RWPE2 (cell line): Measurements from ENCODE around the gene ZIC4.

ENCODE experiments used
- ATAC-seq: fragments of 200-7000 bp; cut with Tn5 transposase; 3 replicates; pipeline ENCODE4 v1.9.1; 2021; ENCODE audit warnings: low read depth
- DNase-seq: peaks from one replicate; pipeline ENCODE4 v3.0.0-alpha.2; 2020; ENCODE audit warnings: low spot score
- H3K27ac ChIP-seq: fragments of 450-650 bp; 2 replicates; pipeline ENCODE4 v1.5.1; 2017; ENCODE audit warnings: mild to moderate bottlenecking; ENCODE audit not compliant: poor library complexity, severe bottlenecking
- H3K27me3 ChIP-seq: fragments of 250-450 bp; sonication (Bioruptor Pico); 2 replicates; pipeline ENCODE4 v1.5.1; 2021; ENCODE audit warnings: mild to moderate bottlenecking, moderate library complexity; ENCODE audit not compliant: insufficient read depth, poor library complexity, severe bottlenecking
- H3K36me3 ChIP-seq: fragments of 250-450 bp; sonication (Bioruptor Pico); 2 replicates; pipeline ENCODE4 v1.5.1; 2020; ENCODE audit warnings: low read depth, mild to moderate bottlenecking, moderate library complexity
- H3K4me1 ChIP-seq: fragments of 250-450 bp; sonication (Bioruptor Pico); 2 replicates; pipeline ENCODE4 v1.5.1; 2021; ENCODE audit warnings: mild to moderate bottlenecking, moderate library complexity; ENCODE audit not compliant: insufficient read depth, poor library complexity, severe bottlenecking
- H3K4me3 ChIP-seq: fragments of 250-450 bp; sonication (Bioruptor Pico); 2 replicates; pipeline ENCODE4 v1.5.1; 2021; ENCODE audit warnings: mild to moderate bottlenecking, moderate library complexity; ENCODE audit not compliant: severe bottlenecking
- H3K9me3 ChIP-seq: fragments of 250-450 bp; sonication (Bioruptor Pico); 2 replicates; pipeline ENCODE4 v1.5.1; 2021; ENCODE audit warnings: mild to moderate bottlenecking, moderate library complexity; ENCODE audit not compliant: severe bottlenecking
- TF ChIP-seq, protein P1 (sequence below): fragments of 450-650 bp; IDR thresholded peaks from one replicate; pipeline ENCODE4 v1.5.1; 2017; ENCODE audit warnings: mild to moderate bottlenecking, moderate library complexity; ENCODE audit not compliant: poor library complexity, severe bottlenecking

The ZIC4 gene

DNA sequence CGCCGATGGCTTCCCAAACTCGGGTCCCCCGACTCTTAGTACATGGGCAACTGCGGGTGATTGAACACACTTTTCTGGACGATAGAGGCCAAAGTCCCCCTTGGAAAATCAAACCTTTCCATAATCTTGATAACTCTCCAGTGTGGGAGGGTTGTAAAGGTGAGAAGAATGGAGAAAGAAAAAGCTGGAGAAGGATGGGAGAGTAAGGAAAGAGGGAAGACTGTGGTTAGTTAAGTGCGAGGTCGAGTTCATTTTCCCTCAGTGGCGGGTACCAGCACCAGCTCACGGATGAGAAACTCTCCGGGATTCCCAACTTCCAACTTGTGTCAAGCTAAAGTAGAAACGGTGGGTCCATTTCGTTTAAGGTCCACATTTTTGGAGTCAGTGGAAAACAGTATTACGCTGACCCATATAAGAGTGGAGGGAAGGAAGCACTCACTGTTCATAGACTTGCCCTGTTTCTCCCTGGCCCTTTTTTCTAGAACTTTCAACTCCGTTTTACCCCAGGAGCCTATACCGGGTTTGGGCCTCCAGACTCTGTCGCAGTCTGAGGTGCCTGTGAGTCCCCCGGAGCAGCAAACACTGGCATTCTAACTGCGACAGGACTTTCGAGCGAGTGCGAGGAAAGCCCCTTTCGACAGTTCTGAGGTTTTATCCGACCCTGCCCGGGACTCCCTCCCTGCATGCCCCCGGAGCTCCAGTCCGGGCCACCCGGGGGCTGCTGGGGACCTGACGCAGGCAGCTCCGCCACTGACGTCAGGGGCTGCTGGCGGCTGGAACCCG, 17.6 kb upstream of the ZIC4 start:
- Histone ChIP-seq H3K27ac (no peak overlapping the region), H3K4me3 (no peak overlapping the region), H3K36me3 (no peaks in the 10 kb centered on the region), H3K9me3 (no peaks in the 10 kb centered on the region), H3K27me3 (peaks cover 98% of the 10 kb centered on the region), H3K4me1 (no peaks in the 10 kb centered on the region)
- ATAC-seq (no peak), DNase-seq (no peak)
- TF ChIP-seq, protein P1, sequence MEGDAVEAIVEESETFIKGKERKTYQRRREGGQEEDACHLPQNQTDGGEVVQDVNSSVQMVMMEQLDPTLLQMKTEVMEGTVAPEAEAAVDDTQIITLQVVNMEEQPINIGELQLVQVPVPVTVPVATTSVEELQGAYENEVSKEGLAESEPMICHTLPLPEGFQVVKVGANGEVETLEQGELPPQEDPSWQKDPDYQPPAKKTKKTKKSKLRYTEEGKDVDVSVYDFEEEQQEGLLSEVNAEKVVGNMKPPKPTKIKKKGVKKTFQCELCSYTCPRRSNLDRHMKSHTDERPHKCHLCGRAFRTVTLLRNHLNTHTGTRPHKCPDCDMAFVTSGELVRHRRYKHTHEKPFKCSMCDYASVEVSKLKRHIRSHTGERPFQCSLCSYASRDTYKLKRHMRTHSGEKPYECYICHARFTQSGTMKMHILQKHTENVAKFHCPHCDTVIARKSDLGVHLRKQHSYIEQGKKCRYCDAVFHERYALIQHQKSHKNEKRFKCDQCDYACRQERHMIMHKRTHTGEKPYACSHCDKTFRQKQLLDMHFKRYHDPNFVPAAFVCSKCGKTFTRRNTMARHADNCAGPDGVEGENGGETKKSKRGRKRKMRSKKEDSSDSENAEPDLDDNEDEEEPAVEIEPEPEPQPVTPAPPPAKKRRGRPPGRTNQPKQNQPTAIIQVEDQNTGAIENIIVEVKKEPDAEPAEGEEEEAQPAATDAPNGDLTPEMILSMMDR, result no peak

DNA sequence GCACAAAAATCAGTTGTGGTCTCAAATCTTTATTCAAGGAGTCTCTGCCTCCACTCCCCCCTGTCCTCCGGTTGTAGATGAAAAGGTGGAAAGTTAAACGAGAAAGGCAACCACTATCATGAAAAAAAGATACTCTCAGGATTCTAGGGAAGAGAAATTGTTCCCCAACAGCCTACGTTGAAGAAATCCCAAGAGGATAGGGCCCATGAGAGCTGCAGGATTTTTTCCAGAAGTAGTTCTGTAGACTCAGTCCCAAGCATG, 17.1 kb upstream of the ZIC4 start:
- H3K27me3 ChIP-seq, result peaks cover 98% of the 10 kb centered on the region
- no peak for DNase-seq
- H3K9me3 ChIP-seq, result no peaks in the 10 kb centered on the region
- ATAC-seq, result no peak
- H3K4me3 ChIP-seq, result no peak overlapping the region
- H3K27ac ChIP-seq, result no peak overlapping the region
- TF ChIP-seq, protein P1, result no peak
- H3K36me3 ChIP-seq, result no peaks in the 10 kb centered on the region
- H3K4me1 ChIP-seq, result no peaks in the 10 kb centered on the region

DNA sequence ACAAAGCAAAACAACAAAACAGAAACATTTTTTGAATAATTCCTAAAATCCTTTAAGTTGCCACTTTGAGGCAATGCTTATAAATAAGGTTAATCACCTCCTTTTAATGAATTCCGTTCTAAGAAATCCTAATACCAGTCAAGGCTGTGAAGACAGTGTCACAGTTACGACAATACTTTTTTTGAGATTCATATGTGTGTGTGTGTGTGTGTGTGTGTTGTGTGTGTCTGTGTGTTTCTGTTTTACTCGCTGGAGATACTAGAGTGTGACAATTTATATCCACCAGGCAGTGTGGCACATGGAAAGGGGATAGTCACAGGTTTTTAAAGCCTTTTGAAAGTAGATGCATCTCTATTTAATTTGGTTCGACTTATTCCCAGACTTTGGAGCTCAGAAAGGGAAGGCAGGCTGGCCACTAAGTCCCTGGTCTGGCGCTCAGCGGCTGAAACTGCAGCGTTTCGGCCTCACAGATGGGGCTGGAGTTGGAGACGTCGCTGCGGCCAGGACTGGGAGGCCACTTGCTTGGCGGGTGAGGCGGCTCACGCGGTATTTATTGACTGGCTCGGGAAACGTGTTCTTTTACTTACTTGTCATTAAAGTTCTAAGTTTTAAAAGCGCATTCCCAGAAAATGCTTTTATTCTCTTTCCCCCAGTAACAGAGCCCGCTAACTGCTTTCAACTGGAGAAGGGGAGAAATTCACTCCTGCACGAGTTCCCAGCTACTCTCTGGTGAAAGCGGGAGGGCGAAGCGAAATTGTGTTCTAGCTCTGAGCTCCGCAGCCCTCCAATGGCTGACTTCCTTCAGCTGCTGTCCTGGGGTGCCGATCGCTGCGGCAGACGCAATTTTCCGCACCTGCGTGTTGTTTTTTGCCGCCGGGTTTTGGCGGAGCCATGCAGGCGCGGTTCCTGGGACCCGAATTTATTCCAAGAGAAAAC, 16.5 kb upstream of the ZIC4 start:
- H3K27ac ChIP-seq, result no peak overlapping the region
- DNase-seq (no peak), ATAC-seq (no peak)
- no peaks in the 10 kb centered on the region for H3K36me3 ChIP-seq
- no peak overlapping the region for H3K4me3 ChIP-seq
- no peaks in the 10 kb centered on the region for H3K4me1 ChIP-seq
- TF ChIP-seq, protein P1, result no peak
- H3K27me3 ChIP-seq, result peaks cover 100% of the 10 kb centered on the region
- H3K9me3 ChIP-seq, result no peaks in the 10 kb centered on the region

DNA sequence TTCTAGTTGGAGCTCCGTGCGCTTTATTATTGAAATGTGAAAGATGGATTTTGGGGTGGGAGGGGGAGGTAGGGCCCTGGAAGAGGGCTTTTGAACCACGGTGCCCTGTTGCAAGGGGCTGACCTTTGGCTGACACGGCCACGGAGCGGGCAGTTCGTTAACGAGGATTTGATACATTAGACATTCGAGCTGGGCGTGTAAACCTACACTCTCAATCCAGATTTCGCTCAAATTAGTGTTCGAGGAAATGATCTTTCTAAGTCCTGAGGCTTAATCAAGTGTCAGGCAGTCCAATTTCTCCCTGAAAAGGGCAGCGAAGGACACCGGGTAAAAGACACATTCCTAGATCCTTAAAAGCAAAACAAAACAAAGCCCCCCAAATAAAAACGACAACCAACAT, 15.9 kb upstream of the ZIC4 start:
- H3K4me3 ChIP-seq, result no peak overlapping the region
- no peaks in the 10 kb centered on the region for H3K36me3 ChIP-seq
- DNase-seq, result no peak
- TF ChIP-seq, protein P1, result no peak
- H3K27ac ChIP-seq, result no peak overlapping the region
- no peaks in the 10 kb centered on the region for H3K9me3 ChIP-seq
- peaks cover 100% of the 10 kb centered on the region for H3K27me3 ChIP-seq
- no peaks in the 10 kb centered on the region for H3K4me1 ChIP-seq
- no peak for ATAC-seq
